ENCODE measurements around the gene RTRAF.

DNA sequence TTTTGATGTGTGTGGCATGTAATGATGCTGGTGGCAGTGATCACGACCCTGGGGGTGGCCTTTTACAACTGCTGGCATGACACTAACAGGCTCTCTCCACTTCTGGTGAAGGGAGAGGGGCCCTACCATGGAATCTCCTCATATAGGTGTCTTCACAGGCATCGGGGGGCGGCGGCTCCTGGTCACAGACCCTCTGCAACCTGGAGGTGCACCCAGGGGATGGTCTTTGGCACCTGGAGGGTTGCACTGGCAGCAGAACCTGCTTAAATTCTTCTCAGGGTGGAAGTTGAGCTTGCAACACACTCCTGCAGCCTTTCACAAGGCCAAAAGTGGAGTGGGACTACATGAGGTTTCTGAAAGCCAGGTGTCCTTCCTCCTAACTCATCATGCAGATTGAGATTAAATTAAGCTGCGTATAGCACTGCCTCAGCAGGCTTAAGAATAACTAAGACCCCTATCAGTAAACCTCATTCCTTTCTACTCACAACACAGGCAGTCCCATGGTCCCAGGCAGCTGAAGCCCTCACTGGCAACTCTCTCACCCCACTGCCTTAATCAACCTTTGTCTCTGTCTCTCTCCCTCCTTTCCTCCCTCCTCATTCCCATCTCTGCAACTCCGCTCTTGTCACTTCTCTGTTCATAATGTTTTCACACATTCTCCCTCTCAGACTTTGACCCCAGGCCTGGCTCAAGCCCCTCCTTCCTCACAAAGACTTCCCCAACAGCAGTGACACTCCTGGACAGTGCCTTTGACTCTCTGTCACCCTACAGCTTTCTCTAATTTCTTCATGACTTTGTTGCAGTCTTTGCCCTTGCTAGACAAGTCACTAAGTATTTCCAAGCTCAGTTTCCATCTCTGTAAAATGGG lies 60.6 kb downstream of the RTRAF start:
- no peak for TF ChIP-seq POLR2A (IDR thresholded peaks at IDR 0.05; ENCODE audit: low read length)
- TF ChIP-seq GATA1 (IDR thresholded peaks at IDR 0.05; ENCODE audit: low read depth, low read length) = no peak
